ENCODE results near the gene C11orf54. TPM values are rescaled to one million over a fixed set of nuclear protein-coding genes. Genes with fewer than 3 reads are reported as not detected.
A peak's percentile ranks its signal among the peaks of the same experiment; 100 is the strongest.

C11orf54 gene
- total RNA-seq, 1 experiment from 2014 or later, result 37.2 TPM

- ChIA-PET CTCF (no interaction called here), POLR2A (ENCODE audit: unreplicated experiment) (no interaction called here)
- H3K79me2 ChIP-seq (ENCODE audit: low read depth), result no peaks in the 10 kb centered on the region
- H3K9me3 ChIP-seq (ENCODE audit: insufficient read depth, low read depth), result no peaks in the 10 kb centered on the region
- no peak overlapping the region for H3K27ac ChIP-seq
- intact Hi-C loops (cut with micrococcal nuclease; ENCODE audit: unreplicated experiment), result no loop called here
- H3K36me3 ChIP-seq (ENCODE audit: low read depth), result peaks cover 32% of the 10 kb centered on the region
- no peaks in the 10 kb centered on the region for H3K27me3 ChIP-seq (ENCODE audit: insufficient read depth, low read depth)
- H3K4me2 ChIP-seq, result no peak overlapping the region
- BruUV-seq (replicated peaks), result no TSS peak
- H3K4me1 ChIP-seq (replicated peaks; ENCODE audit: insufficient read depth), result no peaks in the 10 kb centered on the region
- H4K20me1 ChIP-seq (ENCODE audit: insufficient read depth), result peaks cover 15% of the 10 kb centered on the region
- no peak for DNase-seq
- peaks cover 40% of the 10 kb centered on the region for H3F3A ChIP-seq (ENCODE audit: insufficient read depth, low read depth)
- TF ChIP-seq EZH2 (IDR thresholded peaks at IDR 0.05; ENCODE audit: low read depth) (no peak), CTCF (conservative IDR thresholded peaks at IDR 0.05) (no peak)
- no peaks in the 10 kb centered on the region for H3K9me2 ChIP-seq (ENCODE audit: insufficient read depth)
- H3K4me3 ChIP-seq, result no peak overlapping the region
- no peak overlapping the region for H2AFZ ChIP-seq
Measured at GRCh38 chr11:93724089-93724488, 17.4 kb upstream of the C11orf54 start.

- CTCF ChIA-PET, result no interaction called here
Measured at GRCh38 chr11:93727985-93728791, 13.3 kb upstream of the C11orf54 start.

GRCh38 chr11:93728792-93729128 lies 12.7 kb upstream of the C11orf54 start:
- no peaks in the 10 kb centered on the region for H3K4me1 ChIP-seq (replicated peaks; ENCODE audit: insufficient read depth)
- intact Hi-C loops (cut with micrococcal nuclease; ENCODE audit: unreplicated experiment), result no loop called here
- H3K9me3 ChIP-seq (ENCODE audit: insufficient read depth, low read depth), result no peaks in the 10 kb centered on the region
- no TSS peak for BruUV-seq (replicated peaks)
- DNase-seq, result no peak
- no peak overlapping the region for H3K4me3 ChIP-seq
- peaks cover 57% of the 10 kb centered on the region for H3K36me3 ChIP-seq (ENCODE audit: low read depth)
- peak overlapping the region; percentile 42 for H3K27ac ChIP-seq
- peaks cover 79% of the 10 kb centered on the region for H3F3A ChIP-seq (ENCODE audit: insufficient read depth, low read depth)
- H4K20me1 ChIP-seq (ENCODE audit: insufficient read depth), result peaks cover 62% of the 10 kb centered on the region
- TF ChIP-seq CTCF (conservative IDR thresholded peaks at IDR 0.05), result no peak
- POLR2A ChIA-PET (ENCODE audit: unreplicated experiment), result no interaction called here
- CTCF ChIA-PET, result no interaction called here
- H3K9me2 ChIP-seq (ENCODE audit: insufficient read depth), result no peaks in the 10 kb centered on the region
- no peak overlapping the region for H2AFZ ChIP-seq
- H3K27me3 ChIP-seq (ENCODE audit: insufficient read depth, low read depth), result no peaks in the 10 kb centered on the region
- H3K4me2 ChIP-seq, result no peak overlapping the region
- peaks cover 19% of the 10 kb centered on the region for H3K79me2 ChIP-seq (ENCODE audit: low read depth)

More at GRCh38 chr11:93727985-93728791, 13.3 kb upstream of the C11orf54 start:
- Histone ChIP-seq H3F3A (ENCODE audit: insufficient read depth, low read depth) (peaks cover 77% of the 10 kb centered on the region), H2AFZ (no peak overlapping the region), H3K79me2 (ENCODE audit: low read depth) (peaks cover 14% of the 10 kb centered on the region), H4K20me1 (ENCODE audit: insufficient read depth) (peaks cover 56% of the 10 kb centered on the region), H3K4me1 (replicated peaks; ENCODE audit: insufficient read depth) (no peaks in the 10 kb centered on the region), H3K4me3 (no peak overlapping the region), H3K36me3 (ENCODE audit: low read depth) (peaks cover 56% of the 10 kb centered on the region), H3K27me3 (ENCODE audit: insufficient read depth, low read depth) (no peaks in the 10 kb centered on the region), H3K9me2 (ENCODE audit: insufficient read depth) (no peaks in the 10 kb centered on the region), H3K27ac (peak overlapping the region; percentile 42), H3K9me3 (ENCODE audit: insufficient read depth, low read depth) (no peaks in the 10 kb centered on the region), H3K4me2 (no peak overlapping the region)
- BruUV-seq (replicated peaks), result TSS peak; percentile 0
- no peak for TF ChIP-seq CTCF (conservative IDR thresholded peaks at IDR 0.05)
- no peak for TF ChIP-seq EZH2 (IDR thresholded peaks at IDR 0.05; ENCODE audit: low read depth)
- no peak for DNase-seq
- intact Hi-C loops (cut with micrococcal nuclease; ENCODE audit: unreplicated experiment), result no loop called here
- POLR2A ChIA-PET (ENCODE audit: unreplicated experiment), result no interaction called here
